Muscle of arm (tissue), 12 donors: Measurements from ENCODE around the gene ASPHD1. TPM values are rescaled to one million over a fixed set of nuclear protein-coding genes. Genes with fewer than 3 reads are reported as not detected.
A peak's percentile ranks its signal among the peaks of the same experiment; 100 is the strongest.
"Not testable (repeated sequence)": the region's sequence is repeated elsewhere in the genome, so short reads cannot be mapped to it uniquely, and the experiment has no call there.

ENCODE experiments used
- DNase-seq: peaks from one replicate; pipeline ENCODE4 v3.0.0-alpha.2; 2013
- polyA plus RNA-seq, 12 donors: library from polyadenylated mRNA; unstranded; fragments of 120-200 nt; gene quantifications; one replicate each; pipeline ENCODE4 v1.2.1, GENCODE V29; 2013; ENCODE audit not compliant: insufficient read length in 12 of 12

The ASPHD1 gene
- polyA plus RNA-seq, 12 donors, result 0.27 to 10.5 (median 0.32) TPM; not detected in 2

DNA sequence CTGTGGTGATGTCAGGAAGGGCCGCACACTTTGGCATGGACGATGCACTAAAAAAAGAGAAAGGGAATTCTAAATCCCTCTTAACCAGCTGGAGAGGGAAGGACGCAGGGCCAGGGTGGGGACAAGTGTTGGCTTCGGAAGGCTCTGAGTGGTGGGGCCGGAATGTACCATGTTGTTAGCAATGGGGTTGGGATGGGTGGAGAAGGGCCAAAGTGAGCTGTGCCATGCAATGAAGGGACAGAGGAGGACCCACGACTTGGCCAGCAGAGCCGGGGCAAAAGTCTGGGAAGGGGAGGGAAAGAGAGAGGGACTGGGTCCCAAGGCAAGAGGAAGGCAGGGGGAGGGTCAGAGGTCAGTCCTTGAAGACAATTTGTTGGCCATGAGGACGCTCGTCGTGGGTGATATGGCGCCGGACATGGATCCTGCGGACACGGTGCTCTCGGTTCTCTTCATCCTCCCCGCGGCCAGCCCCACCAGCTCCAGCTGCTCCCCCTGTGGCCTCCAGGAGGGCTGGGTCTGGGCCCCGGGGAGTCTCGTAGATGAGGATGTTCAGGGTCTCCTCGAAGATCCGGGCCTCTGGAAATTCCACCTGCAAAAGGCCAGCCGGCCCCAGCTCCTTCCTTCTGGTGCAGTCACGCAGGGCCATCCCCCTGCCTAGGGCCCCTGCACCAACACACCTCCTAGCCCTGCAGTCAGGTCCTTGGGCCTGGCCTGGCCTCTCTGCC, 6.4 kb downstream of the ASPHD1 start:
- DNase-seq, result no peak

GRCh38 chr16:29907973-29908372, 7.7 kb downstream of the ASPHD1 start:
- no peak for DNase-seq

DNA sequence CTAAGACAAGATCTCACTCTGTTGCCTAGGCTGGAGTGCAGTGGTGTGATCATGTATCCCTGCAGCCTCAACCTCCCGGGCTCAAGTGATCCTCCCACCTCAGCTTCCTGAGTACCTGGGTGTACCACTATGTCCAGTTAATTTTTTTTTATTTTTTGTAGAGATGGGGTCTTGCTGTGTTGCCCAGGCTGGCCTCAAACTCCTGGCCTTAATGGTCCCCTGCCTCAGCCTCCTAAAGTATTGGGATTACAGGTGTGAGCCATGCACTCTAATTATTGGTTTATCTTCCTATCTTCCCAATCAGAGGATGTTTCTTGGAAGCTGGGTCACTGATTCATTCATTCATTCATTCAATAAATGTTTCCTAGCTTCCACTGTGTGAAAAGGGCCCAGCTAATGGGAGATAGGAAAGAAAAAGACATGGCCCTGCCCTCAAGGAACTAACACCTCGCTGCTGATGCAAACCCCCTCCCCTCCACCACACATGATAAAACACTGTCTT, 8.5 kb downstream of the ASPHD1 start:
- no peak for DNase-seq

GRCh38 chr16:29909391-29909790, 9.1 kb downstream of the ASPHD1 start:
- no peak for DNase-seq

- DNase-seq, result not testable (repeated sequence)
These were observed 9.6 kb downstream of the ASPHD1 start for GRCh38 chr16:29909851-29910250.

GRCh38 chr16:29910819-29911675, 10.8 kb downstream of the ASPHD1 start:
- DNase-seq, result no peak

DNA sequence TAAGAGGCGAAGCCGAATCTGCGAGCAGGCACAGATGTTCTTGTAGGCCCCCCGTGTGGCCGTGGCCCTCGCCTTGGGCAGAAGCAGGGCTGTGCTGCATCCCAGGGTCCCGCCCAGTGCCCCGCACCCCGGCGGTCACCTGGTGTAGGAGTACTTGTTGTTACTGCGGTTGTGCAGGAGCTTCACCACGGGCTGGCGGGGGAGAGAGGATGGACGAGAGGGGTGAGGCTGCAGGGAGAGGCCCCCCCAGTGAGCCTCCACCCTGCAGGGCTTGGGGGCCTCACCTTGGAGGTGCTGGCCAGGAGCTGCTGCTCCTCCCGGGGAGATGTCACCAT, 11.4 kb downstream of the ASPHD1 start:
- DNase-seq, result no peak

- DNase-seq, result no peak
These were observed 11.8 kb downstream of the ASPHD1 start for GRCh38 chr16:29912087-29912486.

GRCh38 chr16:29913514-29913913, 13.2 kb downstream of the ASPHD1 start:
- no peak for DNase-seq

- no peak for DNase-seq
These were observed 15.4 kb downstream of the ASPHD1 start for GRCh38 chr16:29915590-29916247.

DNA sequence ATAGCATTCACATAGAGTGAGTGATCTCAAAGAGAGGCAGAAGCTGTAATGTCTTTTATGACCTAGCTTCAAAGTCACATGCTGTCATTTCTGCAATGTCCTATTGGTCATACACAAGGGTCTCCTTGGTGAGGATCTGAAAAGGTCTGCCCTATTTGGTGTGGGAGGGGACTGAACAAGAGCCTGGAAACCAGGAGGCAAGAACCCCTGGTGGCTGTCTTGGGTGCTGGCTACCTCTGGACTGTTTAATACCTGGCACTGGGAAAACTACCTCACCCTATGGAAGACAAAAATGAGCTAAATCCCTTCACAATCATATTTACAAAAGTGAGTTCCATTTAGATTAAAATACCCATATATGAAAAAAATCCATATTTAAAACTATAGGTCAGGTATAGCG, 16.7 kb downstream of the ASPHD1 start:
- no peak for DNase-seq

- no peak for DNase-seq
These were observed 20.2 kb downstream of the ASPHD1 start for GRCh38 chr16:29920288-29921033.

GRCh38 chr16:29921034-29921385, 20.7 kb downstream of the ASPHD1 start:
- DNase-seq, result no peak

- no peak for DNase-seq
These were observed 22.0 kb downstream of the ASPHD1 start for GRCh38 chr16:29922326-29922725.

GRCh38 chr16:29922986-29923501, 22.8 kb downstream of the ASPHD1 start:
- DNase-seq, result no peak

DNA sequence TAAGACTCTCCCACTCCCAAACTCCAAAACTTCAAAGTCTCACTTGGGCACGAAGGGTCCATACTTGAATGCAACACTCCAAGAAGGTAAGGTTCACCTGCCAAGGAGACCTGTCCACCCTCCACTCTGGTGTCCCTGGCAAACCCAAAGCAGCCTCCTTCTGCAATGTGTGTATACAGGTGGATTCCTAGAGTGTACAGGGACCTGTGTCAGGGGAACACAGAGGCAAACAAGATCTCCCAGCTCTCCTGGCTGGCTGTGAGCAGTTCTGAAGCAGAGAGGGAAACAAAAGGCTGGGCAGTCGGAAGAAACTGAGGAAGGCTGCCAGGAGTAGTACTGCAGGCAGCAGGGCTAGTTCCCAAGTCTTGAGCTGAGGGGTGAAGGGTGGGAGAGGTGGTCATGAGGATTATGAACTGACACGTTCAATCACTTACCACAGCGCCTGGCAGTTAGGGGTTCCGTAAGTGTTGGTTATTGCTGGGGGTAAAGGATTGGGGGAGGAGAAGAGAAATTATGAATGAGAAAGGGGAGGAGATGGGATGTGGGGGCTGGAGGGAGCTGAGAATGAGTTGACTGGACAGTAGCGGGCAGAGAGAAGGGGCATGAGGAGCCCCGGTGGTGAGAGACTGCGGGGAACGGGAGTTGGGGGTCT, 24.9 kb downstream of the ASPHD1 start:
- peak; percentile 13 for DNase-seq

GRCh38 chr16:29925781-29926710, 25.8 kb downstream of the ASPHD1 start, which contains the start of gene KCTD13:
Gene KCTD13, minus strand, starts transcription at chr16:29926226. Its CDS starts 193 bp downstream, at chr16:29926033.
- peak; percentile 91 for DNase-seq

DNA sequence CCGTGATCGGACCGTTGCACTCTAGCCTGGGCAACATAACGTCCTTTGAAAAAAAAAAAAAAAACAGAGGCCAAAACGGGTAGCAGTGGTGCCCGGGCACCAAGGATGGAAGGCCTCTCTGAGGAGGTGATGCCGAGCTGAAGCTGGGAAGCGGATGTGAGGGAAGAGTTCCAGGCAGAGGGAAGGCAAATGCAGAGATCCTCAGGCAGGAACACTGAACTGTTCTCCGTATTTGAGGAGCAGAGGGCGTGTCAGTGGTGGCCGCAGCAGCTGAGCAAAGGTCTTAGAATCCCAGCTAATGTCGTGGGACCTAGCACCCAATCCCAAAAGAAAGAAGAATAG, 26.4 kb downstream of the ASPHD1 start:
- DNase-seq, result peak; percentile 61

- DNase-seq, result no peak
These were observed 27.0 kb downstream of the ASPHD1 start for GRCh38 chr16:29927070-29927905.
